ENCODE data around the gene SLC22A16. TPM values are rescaled to one million over a fixed set of nuclear protein-coding genes. Genes with fewer than 3 reads are reported as not detected.

SLC22A16 gene
- total and polyA plus RNA-seq, 2 of the 8 experiments (the other 6 are each of a cell fraction or from before 2014, with no cell fraction given), result not detected

DNA sequence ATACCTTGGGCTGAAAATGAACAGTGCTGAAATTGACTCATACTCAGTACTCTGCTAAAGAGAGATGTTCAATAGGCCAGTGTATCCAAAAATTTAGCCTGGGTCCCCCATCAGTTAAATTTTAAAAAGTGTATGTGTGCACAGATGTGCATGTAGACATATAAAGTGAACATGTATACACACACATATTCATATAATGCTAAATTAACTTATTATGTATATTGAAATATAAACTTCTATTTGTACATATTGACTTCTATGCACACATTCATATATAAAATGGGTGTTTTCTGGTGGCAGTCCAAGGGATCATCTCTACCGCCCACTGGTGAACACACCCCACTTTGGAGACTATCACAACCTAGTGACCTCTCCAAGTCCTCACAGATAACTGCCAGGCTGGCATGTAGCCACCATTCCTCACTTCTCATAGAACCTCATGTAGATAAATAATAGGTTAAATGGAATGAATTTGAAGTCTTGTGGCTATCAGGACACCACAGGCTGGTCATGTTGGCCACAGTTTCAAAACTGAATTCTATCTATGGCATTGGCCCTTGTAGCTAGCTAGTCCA, 8.8 kb downstream of the SLC22A16 start (continued):
- TF ChIP-seq ATF2 (IDR thresholded peaks at IDR 0.05; ENCODE audit: low read length) (no peak), BCL11A (IDR thresholded peaks at IDR 0.05; ENCODE audit: low read depth in 2 of 2, low read length in 2 of 2) (no peak), SAP30 (IDR thresholded peaks at IDR 0.05; ENCODE audit: insufficient read depth, insufficient replicate concordance, low read length) (no peak), RFX5 (IDR thresholded peaks at IDR 0.05; ENCODE audit: borderline replicate concordance, low read depth, low read length) (no peak)
